ENCODE results near the gene CENPO.

DNA sequence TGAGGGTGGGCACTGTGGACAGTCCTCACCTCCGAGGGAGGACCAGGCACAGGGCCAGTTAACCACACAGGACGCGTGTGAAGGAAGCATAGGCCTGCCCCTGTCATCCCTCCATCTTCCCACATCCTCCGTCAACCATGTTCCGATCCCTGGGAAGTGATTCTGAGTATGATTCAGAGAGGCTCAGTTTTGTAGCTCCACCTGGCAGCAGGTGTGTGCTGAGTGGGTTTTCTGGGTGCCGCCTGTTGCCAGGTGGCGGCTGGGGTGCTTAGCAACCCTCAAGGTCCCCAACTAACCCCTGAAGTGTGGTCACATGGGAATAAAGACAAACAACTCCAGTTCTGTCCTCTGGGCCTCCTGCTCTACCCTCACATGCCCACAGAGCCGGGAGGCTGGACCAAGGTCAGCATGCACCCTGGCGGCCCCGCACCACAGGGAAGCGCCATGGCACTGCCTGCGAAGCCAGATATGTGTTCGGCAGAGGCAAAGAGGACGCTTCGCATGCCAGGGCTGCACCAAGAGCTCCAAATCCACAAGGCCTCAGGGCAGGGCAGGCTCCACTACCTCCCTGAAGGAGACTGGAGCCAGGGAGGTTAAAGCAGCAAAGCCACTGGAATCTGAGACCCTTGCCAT lies 66.9 kb downstream of the CENPO start:
- TF ChIP-seq SRF (IDR thresholded peaks at IDR 0.05; ENCODE audit: low read depth), result no peak
- TF ChIP-seq MAX (IDR thresholded peaks at IDR 0.05), result no peak
- TF ChIP-seq YY1 (IDR thresholded peaks at IDR 0.05; ENCODE audit: extremely low read depth, insufficient replicate concordance, low read depth, low read length), result no peak
